ENCODE results near the gene UGT1A4.

Gene UGT1A4

DNA sequence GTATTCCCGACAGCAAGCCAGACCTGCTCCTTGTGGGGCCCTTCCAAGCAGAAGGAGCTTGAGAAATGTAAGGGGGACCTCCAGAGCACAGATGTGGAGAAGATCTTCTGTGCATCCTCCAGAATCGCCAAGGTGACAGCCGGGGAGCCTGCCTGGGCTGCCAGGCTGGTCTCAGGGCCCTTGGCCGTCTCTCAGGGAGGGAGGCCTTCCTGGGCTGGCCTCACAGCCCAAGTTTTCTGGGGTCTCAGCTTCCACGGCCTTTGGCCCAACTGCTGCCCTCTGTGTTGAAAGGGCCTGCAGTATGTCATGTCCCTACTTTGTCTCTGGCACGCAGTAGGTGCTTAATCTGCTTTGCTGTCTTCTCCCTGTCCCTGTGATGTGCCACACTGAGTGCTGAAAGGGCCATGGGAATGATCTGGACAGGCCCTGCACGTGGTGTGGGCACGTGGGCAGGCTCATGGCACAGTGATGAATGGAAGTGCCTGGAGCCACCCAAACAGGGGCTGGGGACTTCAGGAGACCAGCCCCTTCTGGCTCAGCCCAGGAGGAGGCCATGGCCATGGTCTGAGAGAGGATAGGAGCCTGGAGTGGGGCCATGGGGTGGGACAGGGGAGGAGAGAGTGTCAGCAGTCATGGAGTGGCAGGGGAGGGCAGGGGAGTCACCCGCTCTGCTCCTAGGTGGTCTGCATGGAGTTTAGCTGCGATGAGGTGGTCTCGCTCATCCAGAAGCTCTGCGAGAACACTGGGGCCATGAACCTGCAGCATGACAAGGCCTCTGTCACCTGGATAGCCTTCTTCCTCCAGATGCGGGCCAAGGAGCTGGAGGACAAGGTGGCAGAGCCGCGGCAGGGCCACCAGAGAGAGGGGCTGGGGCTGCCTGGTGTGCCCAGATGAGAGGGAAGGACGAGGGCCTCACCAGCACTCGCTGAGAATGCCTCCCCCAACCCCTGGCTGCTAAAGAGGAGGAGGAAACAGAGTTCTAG lies 100.4 kb downstream of the UGT1A4 start:
- Histone ChIP-seq H3K9ac (ENCODE audit: low read depth, low read length) (no peak overlapping the region), H3K4me3 (ENCODE audit: low read depth, low read length) (no peak overlapping the region), H3K4me1 (ENCODE audit: control insufficient read depth, insufficient read depth, low read length) (no peaks in the 10 kb centered on the region), H3K27me3 (ENCODE audit: control insufficient read depth, insufficient read depth, low read length) (no peaks in the 10 kb centered on the region), H3K9me3 (ENCODE audit: control insufficient read depth, insufficient read depth, low read length) (no peaks in the 10 kb centered on the region), H3K36me3 (ENCODE audit: control insufficient read depth, insufficient read depth, low read length) (no peaks in the 10 kb centered on the region)

DNA sequence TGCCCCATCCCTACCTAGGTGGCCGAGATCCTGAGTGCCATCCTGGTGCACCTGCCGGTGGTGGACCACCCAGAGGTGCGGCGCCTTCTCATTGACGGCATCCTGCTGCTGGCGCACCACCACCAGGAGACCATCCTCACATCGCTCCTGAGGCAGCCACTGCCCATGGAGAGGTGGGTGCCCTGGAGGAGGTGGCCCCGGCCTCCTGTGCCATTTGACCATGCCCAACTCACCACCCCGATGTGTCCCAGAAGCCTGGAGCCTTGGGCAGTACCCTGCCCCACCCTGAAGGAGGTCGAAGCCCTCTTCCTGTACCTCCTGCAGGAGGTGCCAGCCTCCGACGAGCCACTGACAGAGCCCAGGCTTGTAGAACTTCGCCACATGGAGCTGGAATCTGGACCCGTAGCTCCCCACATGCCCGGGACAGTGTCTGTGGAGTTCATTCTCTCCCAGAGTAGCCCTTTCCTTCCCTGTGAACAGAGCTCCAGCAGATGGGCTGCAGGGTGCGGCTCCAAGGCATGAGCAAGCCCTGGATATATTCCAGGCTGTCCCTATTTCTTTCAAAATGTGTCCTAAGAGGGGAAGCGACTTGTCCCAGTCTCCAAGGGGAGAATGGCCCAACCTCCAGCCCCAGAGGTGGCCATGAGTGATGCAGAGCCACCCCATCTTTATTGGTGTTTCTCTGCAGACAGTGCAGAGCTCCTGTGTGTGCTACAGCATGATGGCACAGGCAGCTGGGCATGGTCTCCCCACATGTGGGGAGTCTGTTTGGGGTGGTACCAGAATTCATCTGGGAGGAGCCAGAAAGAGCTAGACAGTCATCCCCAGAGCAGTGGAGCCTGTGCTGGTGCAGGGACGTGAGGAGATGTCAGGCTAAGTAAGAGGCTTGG lies 101.6 kb downstream of the UGT1A4 start:
- no peak overlapping the region for H3K4me3 ChIP-seq (ENCODE audit: low read depth, low read length)
- H3K36me3 ChIP-seq (ENCODE audit: control insufficient read depth, insufficient read depth, low read length), result no peaks in the 10 kb centered on the region
- H3K27me3 ChIP-seq (ENCODE audit: control insufficient read depth, insufficient read depth, low read length), result no peaks in the 10 kb centered on the region
- no peak overlapping the region for H3K9ac ChIP-seq (ENCODE audit: low read depth, low read length)
- no peaks in the 10 kb centered on the region for H3K9me3 ChIP-seq (ENCODE audit: control insufficient read depth, insufficient read depth, low read length)
- no peaks in the 10 kb centered on the region for H3K4me1 ChIP-seq (ENCODE audit: control insufficient read depth, insufficient read depth, low read length)

DNA sequence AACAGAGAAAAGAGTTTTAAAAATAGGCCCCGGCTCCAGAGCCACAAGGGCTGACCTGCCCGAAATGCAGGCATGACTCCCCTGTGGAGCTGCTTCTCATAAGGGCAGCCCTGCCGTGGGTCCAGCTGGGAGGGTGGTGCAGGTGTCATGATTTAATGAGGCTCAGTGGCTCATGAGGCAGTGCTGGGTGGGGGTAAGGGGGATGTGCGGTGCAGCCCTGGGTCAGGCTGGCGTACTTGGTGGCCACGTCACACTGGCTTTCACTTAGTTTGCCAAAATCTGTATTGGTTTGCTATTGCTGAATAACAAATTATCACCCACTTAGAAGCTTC lies 102.2 kb downstream of the UGT1A4 start:
- Histone ChIP-seq H3K4me1 (ENCODE audit: control insufficient read depth, insufficient read depth, low read length) (no peaks in the 10 kb centered on the region), H3K9ac (ENCODE audit: low read depth, low read length) (no peak overlapping the region), H3K9me3 (ENCODE audit: control insufficient read depth, insufficient read depth, low read length) (no peaks in the 10 kb centered on the region), H3K27me3 (ENCODE audit: control insufficient read depth, insufficient read depth, low read length) (no peaks in the 10 kb centered on the region), H3K4me3 (ENCODE audit: low read depth, low read length) (no peak overlapping the region), H3K36me3 (ENCODE audit: control insufficient read depth, insufficient read depth, low read length) (no peaks in the 10 kb centered on the region)

DNA sequence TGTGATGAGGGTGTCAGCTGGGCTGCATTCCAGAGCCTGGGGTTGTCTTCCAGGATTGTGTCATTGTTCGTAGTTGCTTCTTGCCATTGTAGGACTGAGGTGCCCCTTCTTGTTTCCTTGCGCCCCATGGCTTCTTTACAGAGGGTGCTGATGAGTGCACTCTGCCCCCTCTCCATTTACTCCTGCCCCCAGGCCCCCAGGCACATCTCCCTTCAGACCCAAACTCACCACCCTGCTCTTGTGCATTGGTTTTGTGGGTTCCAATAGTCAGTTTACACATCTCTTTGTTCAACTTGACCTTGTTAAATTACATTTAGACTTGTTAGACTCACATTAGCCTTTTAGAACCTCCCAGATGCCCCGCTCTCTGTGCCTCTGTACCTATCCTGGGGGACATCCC lies 102.7 kb downstream of the UGT1A4 start:
- Histone ChIP-seq H3K36me3 (ENCODE audit: control insufficient read depth, insufficient read depth, low read length) (no peaks in the 10 kb centered on the region), H3K27me3 (ENCODE audit: control insufficient read depth, insufficient read depth, low read length) (no peaks in the 10 kb centered on the region), H3K4me3 (ENCODE audit: low read depth, low read length) (no peak overlapping the region), H3K4me1 (ENCODE audit: control insufficient read depth, insufficient read depth, low read length) (no peaks in the 10 kb centered on the region), H3K9ac (ENCODE audit: low read depth, low read length) (no peak overlapping the region), H3K9me3 (ENCODE audit: control insufficient read depth, insufficient read depth, low read length) (no peaks in the 10 kb centered on the region)

DNA sequence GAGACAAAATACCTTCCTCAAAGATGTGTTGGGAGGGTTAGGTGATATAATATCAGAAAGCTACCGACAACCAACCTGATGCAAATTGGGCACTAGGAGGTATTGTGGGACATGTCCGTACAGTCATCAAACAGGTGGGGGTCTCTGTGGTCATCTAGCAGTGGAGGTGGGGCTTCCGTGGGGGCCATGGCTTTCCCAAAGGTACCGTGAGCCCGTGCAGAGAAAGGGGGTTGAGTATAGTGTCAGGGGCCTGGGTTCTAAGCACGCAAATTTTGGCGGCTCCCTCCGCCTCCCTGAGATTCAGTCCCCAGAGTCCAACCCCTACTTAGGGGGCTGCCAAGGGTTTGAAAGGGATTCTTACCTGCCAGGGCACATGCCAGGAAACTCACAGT lies 103.2 kb downstream of the UGT1A4 start:
- no peaks in the 10 kb centered on the region for H3K4me1 ChIP-seq (ENCODE audit: control insufficient read depth, insufficient read depth, low read length)
- H3K4me3 ChIP-seq (ENCODE audit: low read depth, low read length), result no peak overlapping the region
- no peaks in the 10 kb centered on the region for H3K36me3 ChIP-seq (ENCODE audit: control insufficient read depth, insufficient read depth, low read length)
- no peak overlapping the region for H3K9ac ChIP-seq (ENCODE audit: low read depth, low read length)
- no peaks in the 10 kb centered on the region for H3K27me3 ChIP-seq (ENCODE audit: control insufficient read depth, insufficient read depth, low read length)
- H3K9me3 ChIP-seq (ENCODE audit: control insufficient read depth, insufficient read depth, low read length), result no peaks in the 10 kb centered on the region

DNA sequence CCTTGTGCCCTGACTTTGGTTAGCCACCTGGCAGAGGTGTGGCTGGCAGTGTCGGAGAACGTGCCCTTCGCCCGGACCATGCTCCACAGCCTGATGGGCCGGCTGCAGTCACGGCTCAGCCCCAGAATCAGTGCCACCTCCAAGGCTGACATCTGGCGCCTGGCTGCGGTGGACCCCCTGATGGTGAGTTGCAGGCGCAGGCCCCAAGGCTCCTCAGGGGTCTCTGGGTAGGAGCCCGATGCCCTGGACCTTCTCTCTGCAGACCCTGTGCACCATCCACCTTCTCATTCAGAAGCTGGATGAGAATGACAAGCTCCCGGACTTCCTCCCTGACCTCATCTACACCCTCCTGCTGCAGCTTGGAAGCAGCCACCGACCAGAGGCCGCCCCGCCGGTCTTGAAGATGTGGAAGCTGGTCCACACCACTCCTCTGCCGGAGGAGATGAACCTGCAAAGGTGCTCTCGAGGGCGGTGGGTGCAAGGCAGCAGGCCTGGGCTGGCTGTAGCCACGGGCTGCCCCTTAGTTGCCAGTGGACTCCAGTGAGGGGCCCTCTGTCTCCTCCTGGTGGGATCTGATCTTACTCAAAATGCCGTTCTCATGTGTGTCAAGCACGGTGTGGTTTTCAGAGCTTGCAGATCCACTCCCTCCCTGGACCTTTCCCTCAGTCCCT lies 103.7 kb downstream of the UGT1A4 start:
- Histone ChIP-seq H3K9me3 (ENCODE audit: control insufficient read depth, insufficient read depth, low read length) (no peaks in the 10 kb centered on the region), H3K9ac (ENCODE audit: low read depth, low read length) (no peak overlapping the region), H3K27me3 (ENCODE audit: control insufficient read depth, insufficient read depth, low read length) (no peaks in the 10 kb centered on the region), H3K4me3 (ENCODE audit: low read depth, low read length) (no peak overlapping the region), H3K4me1 (ENCODE audit: control insufficient read depth, insufficient read depth, low read length) (no peaks in the 10 kb centered on the region), H3K36me3 (ENCODE audit: control insufficient read depth, insufficient read depth, low read length) (no peaks in the 10 kb centered on the region)
